Limb (tissue), 2 donors: Measurements from ENCODE around the gene PDE4DIP.
"Not testable (repeated sequence)": the region's sequence is repeated elsewhere in the genome, so short reads cannot be mapped to it uniquely, and the experiment has no call there.

Experiments
- DNase-seq, 2 donors: peaks; one replicate each; pipeline ENCODE4 v3.0.0-alpha.2; 2016; ENCODE audit errors: extremely low spot score in 2 of 2

PDE4DIP gene

GRCh38 chr1:148869634-148869961, 25.4 kb downstream of the PDE4DIP start:
- DNase-seq: not testable (repeated sequence)

GRCh38 chr1:148874408-148875388, 30.5 kb downstream of the PDE4DIP start:
- not testable (repeated sequence) for DNase-seq

GRCh38 chr1:148879812-148880416, 35.7 kb downstream of the PDE4DIP start:
- DNase-seq: not testable (repeated sequence)

GRCh38 chr1:148881261-148881660, 37.0 kb downstream of the PDE4DIP start:
- not testable (repeated sequence) for DNase-seq

- not testable (repeated sequence) for DNase-seq
Observed at GRCh38 chr1:148885219-148885618, 41.0 kb downstream of the PDE4DIP start.

GRCh38 chr1:148886293-148886692, 42.1 kb downstream of the PDE4DIP start:
- not testable (repeated sequence) for DNase-seq

GRCh38 chr1:148888597-148888996, 44.4 kb downstream of the PDE4DIP start:
- DNase-seq: not testable (repeated sequence)

GRCh38 chr1:148889267-148890074, 45.2 kb downstream of the PDE4DIP start:
- not testable (repeated sequence) for DNase-seq

GRCh38 chr1:148890075-148890568, 45.9 kb downstream of the PDE4DIP start:
- DNase-seq: not testable (repeated sequence)

GRCh38 chr1:148894360-148895352, 50.4 kb downstream of the PDE4DIP start:
- not testable (repeated sequence) for DNase-seq

- not testable (repeated sequence) for DNase-seq
Observed at GRCh38 chr1:148900026-148900425, 55.8 kb downstream of the PDE4DIP start.

GRCh38 chr1:148900691-148901090, 56.5 kb downstream of the PDE4DIP start:
- DNase-seq: not testable (repeated sequence)

- not testable (repeated sequence) for DNase-seq
Observed at GRCh38 chr1:148901150-148901952, 57.1 kb downstream of the PDE4DIP start.

GRCh38 chr1:148901953-148902341, 57.7 kb downstream of the PDE4DIP start:
- DNase-seq: not testable (repeated sequence)

GRCh38 chr1:148909219-148909826, 65.1 kb downstream of the PDE4DIP start:
- not testable (repeated sequence) for DNase-seq

- not testable (repeated sequence) for DNase-seq
Observed at GRCh38 chr1:148911303-148911928, 67.2 kb downstream of the PDE4DIP start.

- not testable (repeated sequence) for DNase-seq
Observed at GRCh38 chr1:148916222-148916621, 72.0 kb downstream of the PDE4DIP start.

- not testable (repeated sequence) for DNase-seq
Observed at GRCh38 chr1:148916695-148917348, 72.6 kb downstream of the PDE4DIP start.
